NCI-H1048 (cell line): ENCODE data around the gene GDI1.
"Not testable (repeated sequence)": the region's sequence is repeated elsewhere in the genome, so short reads cannot be mapped to it uniquely, and the experiment has no call there.

ENCODE experiments used
- DNase-seq: peaks from one replicate; lab custom pipeline; 2025; lab: John Stamatoyannopoulos, UW

Gene GDI1

DNA sequence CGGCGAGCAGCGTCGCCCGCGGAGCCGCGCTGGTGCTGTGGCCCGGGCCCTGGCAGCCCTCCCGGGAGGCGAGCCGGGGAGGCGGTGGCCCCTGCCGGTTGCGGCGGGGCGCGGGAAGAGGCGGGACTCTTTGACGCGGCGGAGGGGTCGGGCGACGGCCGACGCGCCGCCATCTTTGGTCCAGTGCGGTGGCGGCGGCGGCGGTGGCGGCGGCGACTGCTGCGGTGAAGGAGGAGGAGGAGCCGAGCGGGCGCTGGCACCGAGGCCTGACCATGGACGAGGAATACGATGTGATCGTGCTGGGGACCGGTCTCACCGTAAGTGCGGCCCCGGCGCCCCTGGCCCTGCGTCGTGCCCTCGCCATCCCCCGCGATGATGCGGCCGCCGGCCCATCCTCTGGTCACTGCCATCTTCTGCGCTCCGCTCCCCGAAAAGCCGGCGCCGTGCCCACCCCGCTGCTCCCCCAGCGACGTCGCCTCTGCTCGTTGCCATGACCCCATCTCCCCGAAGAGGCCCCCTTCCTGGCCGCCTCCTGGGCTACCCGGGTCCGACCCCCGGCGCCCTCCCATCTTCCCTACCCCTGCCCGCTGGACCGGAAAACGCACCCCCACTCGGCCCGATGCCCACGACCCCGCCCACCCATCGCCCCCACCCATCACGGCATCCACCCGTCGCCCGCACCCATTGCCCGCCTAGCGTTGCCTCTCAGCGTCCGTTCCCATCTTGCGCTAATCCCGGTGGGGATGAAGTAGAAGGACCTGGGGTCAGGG lies at the start of gene GDI1:
Gene GDI1, plus strand, starts transcription at position 172 of the 770 bp plus-strand sequence. Its CDS starts 101 bp downstream, at position 273.
- peak; percentile 2 for DNase-seq

DNA sequence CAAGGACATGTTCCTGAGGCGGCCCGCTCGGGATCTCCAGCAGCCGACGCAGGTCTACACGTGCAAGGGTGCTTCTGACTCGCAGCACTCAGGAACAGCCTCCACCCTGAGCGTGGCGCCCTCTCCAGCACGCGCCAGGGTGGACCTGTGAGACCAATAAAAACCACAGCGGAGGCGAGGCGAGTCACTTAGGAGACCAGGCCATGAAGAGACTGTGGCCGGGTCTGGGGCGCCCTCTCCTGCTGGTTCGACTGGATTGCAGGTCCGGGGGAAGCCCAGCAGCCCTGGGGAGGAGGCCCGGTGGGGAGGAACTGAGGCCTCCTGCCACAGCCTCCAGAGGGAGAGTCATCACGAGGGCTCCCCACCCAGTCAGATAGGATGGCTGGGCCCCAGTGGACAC lies 48.9 kb upstream of the GDI1 start:
- not testable (repeated sequence) for DNase-seq

DNA sequence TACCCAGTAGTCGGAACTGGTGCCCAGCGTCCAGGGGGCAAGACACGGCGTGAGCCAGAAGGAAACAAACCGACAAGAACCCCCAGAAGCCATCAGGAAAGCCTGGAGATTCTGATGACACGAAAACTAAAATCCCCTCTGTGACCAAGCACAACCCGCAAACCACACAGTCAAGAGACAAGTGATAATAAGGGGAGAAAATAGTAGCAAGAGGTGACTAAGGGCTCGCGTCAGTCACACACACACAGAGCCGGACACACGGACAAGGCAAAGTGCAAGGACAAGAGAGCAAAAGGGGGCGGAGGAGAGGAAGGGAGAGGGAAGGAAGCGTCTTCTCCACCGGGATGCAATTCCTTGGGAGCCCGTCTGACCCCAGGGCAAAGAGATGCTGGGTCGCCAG lies 48.3 kb upstream of the GDI1 start:
- not testable (repeated sequence) for DNase-seq

DNA sequence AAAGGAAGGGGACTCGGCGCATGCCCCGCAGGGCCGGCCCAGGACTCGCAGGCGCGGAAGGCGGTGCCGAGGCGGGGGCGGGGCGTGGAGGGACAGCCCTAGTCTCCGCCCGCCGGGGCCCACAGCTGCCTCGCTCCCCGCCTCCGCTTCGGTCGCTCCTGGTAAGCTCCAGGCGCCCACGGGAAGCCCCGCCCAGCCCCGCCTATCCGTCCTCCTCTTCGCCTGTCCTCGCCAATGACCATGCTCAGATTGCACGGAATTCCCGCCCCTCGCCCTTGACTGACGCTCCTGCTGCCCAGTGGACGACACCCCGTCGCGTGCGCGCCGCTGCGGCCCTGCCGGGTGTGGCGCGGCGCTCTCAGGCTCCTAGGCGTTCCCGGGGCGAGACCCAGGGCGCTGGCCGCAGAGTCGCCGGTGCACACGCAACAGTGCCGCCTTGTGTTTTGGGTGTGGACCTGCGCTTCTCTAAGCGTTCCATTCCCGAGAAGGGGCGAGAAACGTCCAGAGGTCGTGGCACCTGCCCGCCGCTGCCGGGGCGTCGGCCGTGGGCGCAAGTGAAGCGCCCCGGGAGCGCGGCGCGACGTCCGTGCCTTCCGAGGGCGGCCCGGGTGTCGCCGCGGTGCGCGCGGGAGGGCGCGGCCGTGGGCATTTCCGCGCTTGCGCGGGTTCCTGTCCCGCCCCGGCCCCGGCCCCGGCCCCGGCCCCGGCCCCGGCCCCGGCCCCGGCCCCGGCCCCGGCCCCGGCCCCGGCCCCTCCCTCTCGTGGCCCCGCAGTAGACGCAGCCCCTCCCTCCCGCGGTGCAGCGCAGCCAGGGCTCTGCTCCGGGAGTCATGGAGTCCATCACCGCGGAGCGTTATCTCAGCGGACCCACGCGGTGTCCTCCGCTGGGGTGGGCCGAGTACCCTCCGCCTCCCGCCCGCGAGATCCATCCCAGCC lies 46.9 kb upstream of the GDI1 start:
- not testable (repeated sequence) for DNase-seq

GRCh38 chrX:154396363-154396762 lies 40.6 kb upstream of the GDI1 start:
- not testable (repeated sequence) for DNase-seq

DNA sequence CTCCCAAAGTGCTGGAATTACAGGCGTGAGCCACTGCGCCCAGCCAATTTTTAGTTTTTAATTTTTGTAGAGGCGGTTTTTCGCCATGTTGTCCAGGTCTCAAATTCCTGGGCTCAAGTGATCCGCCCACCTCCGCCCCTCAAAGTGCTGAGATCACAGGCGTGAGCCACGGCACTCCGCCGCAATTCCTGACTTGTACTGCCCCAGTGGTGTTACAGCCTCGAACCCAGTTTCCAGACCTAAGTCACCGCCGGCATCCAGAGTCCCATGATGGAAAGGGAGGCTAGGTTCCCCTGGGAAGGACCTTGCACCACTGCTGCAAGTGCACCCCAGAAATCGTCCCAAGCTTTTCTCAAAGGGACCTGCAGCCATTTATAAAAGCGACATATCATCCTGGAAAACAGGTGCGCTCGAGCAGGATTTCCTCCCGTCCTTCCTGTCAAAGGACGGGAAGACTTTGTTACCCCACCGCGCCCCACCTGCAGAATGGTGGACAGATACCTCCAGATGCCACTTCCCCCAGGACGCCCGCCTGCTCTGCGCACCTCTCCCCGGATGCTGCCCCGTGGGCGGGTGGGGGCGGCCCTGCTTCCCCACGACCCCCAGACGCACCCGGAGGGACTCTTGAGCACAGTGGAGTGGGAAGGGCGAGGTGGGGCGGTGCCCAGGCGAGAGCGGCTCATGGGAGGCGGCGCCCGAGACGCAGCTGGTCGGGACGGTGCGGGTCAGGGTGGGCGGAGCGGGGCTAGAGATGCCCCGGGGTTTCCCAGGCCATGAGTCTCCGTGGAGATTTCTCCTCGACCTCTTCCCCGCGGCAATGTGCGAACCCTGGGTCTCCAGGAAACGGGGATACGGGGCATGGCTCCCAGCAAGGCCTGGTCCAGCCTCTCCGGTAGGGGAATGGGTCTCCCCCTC lies 39.7 kb upstream of the GDI1 start:
- DNase-seq = no peak

DNA sequence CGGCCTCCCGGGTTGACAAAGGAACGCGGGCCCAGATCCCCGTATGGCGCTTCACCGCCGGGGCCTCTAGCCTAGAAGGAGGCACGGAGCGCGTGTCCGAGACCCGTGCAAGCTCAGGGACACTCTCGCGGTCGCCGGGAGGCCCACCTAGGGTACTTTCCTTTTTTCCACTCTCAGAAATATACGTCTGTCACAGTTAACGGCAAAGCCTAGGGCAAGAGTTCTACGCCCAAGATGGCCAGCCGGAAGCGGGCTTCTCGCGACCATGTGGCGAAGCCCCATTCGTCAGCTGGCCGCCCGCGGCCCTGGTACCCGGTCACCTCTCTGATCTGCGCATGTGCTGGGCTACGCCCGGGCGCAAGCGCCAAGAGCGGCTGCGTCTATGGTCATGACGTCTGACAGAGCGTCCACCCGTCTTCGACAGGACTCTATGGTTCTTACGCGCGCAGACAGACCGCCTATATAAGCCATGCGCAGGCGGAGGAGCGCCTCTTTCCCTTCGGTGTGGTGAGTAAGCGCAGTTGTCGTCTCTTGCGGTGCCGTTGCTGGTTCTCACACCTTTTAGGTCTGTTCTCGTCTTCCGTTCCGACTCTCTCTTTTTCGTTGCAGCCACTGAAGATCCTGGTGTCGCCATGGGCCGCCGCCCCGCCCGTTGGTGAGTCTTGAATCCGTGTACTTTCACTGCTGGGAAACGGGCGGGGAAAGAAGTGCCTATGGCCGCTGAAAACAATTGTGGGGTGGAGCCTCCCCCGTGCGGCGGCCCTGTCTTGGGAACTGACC lies 38.9 kb upstream of the GDI1 start, which contains the start of gene RPL10:
Gene RPL10, plus strand, starts transcription at position 490 of the 780 bp plus-strand sequence. Its CDS starts 143 bp downstream, at position 633.
- DNase-seq = peak; percentile 75

DNA sequence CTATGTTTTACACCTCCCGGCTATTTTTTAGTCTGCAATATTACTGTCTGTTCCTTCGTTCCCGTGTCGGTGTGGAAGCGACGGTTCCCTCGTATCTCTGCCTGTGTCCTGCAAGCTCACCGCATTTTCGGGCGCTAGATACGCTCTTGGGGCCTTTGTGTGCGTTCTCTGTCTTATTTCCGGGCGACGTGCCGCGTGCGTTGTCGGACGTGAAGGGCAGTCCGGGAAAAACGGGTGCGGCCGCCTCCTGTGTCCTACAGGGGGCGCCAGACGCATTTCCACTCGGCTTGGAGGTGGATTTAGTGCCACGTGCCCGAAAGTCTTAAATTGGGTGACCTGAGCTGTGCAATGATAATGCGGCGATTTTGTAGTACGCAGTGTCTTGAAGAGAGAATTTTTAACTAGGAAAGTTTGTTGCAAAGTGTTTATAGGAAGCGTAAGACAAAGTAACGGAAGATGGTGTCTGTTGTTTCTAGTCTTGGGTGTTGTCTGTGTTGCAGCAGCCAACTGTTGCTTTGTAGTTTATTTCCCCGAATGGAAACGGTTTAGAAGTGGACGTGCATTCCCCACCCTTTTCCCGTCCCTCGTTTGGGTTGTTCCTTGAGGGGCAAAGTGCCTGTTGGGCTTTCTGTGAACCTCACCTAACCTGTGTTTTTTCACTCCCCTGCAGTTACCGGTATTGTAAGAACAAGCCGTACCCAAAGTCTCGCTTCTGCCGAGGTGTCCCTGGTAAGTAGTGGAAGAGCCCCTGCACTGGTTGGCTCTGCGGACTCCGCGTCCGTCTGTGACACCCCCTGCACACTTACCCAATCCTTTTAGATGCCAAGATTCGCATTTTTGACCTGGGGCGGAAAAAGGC lies 38.1 kb upstream of the GDI1 start:
- no peak for DNase-seq

- DNase-seq = no peak
These were observed 37.2 kb upstream of the GDI1 start for GRCh38 chrX:154399527-154400368.

GRCh38 chrX:154400369-154400817 lies 36.6 kb upstream of the GDI1 start:
- DNase-seq = not testable (repeated sequence)

GRCh38 chrX:154401045-154401799 lies 35.7 kb upstream of the GDI1 start:
- no peak for DNase-seq

DNA sequence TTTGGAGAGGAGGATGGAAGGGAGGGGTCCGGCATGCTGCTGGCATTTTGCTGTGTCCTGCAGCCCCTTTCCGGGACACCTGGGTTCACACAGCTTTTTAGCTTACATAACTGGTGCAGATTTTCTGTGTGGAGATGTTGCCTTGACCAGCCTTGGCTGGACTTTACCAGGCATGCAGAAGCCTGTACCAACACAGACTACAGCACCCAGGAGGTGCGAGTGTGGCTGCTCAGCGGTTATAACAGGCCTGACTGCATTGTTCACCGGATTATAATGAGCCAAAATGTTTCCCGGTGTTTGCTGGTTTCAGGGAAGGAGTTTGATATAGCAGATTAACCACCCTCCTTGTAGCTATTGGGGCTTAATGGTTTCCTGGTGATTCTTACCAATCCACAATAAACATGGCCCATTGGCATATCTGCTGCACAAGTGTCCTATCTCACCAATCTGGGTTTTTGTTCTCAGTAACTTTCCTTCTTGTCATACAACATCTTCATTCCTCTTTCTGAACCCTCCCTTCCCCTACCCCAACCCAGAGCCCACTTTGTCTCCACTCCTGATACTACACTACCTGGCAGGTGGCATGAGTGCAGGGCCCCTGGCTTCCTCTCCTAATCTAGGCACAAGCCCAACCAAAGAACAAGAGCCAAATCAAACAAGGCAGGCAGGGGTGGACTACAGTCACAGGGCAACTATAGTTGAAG lies 34.9 kb upstream of the GDI1 start:
- DNase-seq = no peak

DNA sequence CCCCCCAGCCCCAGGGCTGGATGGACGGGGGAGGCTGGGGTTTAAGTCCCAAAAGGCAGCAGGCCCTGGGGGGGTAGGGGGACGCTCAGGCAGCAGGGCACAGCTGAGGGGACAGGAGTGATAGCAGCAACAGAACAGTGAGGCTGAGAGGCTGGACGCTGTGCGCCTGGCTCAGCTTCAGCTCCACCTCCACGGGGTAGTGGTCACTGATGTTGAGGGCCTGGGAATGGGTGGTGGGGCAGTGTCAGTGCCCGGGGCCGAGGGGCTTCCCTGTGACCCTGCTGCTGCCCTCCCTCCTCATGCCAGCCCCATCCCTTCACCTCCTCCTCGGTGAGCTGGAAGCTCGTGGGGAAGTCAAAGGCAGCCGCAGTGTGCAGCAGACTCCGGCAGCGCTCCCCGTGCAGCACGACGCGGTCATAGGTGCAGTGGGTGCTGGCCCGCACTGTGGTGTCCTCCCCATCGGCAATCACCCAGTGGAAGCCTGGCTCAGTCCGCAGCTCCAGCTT lies 34.3 kb upstream of the GDI1 start:
- no peak for DNase-seq

- DNase-seq = no peak
These were observed 33.8 kb upstream of the GDI1 start for GRCh38 chrX:154403192-154403591.

DNA sequence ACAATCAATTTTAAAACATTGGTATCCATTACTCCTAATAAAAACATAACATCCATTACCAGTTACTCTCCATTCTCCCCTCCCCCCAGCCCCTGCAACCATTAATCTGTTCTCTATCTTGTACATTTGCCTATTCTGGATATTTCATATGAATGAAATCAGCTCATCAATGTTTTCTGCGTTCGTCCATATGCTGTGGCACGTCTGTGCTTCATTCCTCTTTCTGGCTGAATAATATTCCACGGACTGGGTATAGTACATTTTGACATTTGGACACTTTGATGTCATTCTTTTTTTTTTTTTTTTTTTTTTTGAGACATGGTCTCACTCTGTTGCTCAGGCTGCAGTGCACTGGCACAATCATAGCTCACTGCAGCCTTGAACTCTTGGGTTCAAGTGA lies 33.1 kb upstream of the GDI1 start:
- DNase-seq = no peak

GRCh38 chrX:154404625-154405192 lies 32.2 kb upstream of the GDI1 start:
- no peak for DNase-seq

DNA sequence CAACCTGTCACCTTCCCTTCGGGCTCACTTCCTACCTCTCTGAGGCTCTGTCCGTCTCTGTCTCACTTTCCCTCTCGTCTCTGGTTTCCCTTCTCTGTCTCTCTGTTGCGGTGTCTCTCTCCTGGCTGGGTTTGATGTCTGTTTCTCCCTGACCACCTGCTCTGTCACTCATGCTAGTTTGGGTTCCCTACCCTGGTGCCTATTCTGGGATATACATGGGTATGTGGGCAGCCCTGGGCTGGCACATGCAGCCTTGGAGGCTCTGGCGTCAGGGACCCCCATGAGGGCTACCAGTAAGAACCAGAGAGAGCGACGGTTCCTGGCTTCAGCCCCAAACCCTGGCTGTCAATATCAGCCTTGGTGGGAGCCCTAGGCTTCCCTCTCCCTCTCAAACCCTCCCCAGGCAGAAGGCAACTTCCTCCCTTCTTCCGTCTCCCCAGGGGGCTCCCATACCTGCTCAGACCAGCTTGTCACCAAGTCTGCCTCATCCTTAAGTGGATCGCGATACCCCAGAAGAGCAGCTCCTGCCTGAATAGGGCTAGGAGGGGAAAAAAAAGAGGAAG lies 28.2 kb upstream of the GDI1 start:
- DNase-seq = no peak
